Neutrophil (primary cell): ENCODE results near the gene OR4C6.

ENCODE experiments used
- H3K27ac ChIP-seq: fragments of 200-600 bp; sonication (generic); 2 replicates; pipeline ENCODE4 v1.5.1; 2016; ENCODE audit warnings: mild to moderate bottlenecking, moderate library complexity
- H3K27me3 ChIP-seq: fragments of 200-600 bp; sonication (generic); 2 replicates; pipeline ENCODE4 v1.6.0; 2016; ENCODE audit warnings: mild to moderate bottlenecking
- H3K36me3 ChIP-seq: fragments of 200-600 bp; sonication (generic); 2 replicates; pipeline ENCODE4 v1.5.1; 2017
- H3K4me1 ChIP-seq, 2 experiments: fragments of 200-600 bp in 1 of 2; sonication (generic) in 1 of 2; 1 replicate in 1 of 2; 2 replicates in 1 of 2; pipeline versions ENCODE4 v1.5.1 to v1.6.1; 2013 to 2016; ENCODE audit warnings: low read depth in 1 of 2, low read length in 1 of 2, mild to moderate bottlenecking in 1 of 2, moderate library complexity in 1 of 2; ENCODE audit not compliant: control insufficient read depth in 1 of 2, insufficient read depth in 1 of 2
- H3K4me3 ChIP-seq, 2 experiments: fragments of 200-600 bp in 1 of 2; sonication (generic) in 1 of 2; 1 replicate in 1 of 2; 2 replicates in 1 of 2; pipeline ENCODE4 v1.5.1; 2013 to 2016; ENCODE audit warnings: low read depth in 1 of 2, low read length in 1 of 2, mild to moderate bottlenecking in 1 of 2, moderate library complexity in 1 of 2
- H3K9me3 ChIP-seq: fragments of 200-600 bp; sonication (generic); 2 replicates; pipeline ENCODE4 v1.5.1; 2016
- CTCF ChIP-seq: fragments of 200-600 bp; sonication (generic); IDR thresholded peaks from 2 replicates; pipeline ENCODE4 v1.5.1; 2016; ENCODE audit warnings: antibody characterized with exemption

OR4C6 gene

GRCh38 chr11:55661901-55662300 lies at the start of gene OR4C6:
OR4C6 (plus strand) TSS chr11:55662201; CDS start chr11:55665167, 2,966 bp downstream.
- no peaks in the 10 kb centered on the region for H3K4me1 ChIP-seq
- H3K27ac ChIP-seq: no peak within 1 kb of the TSS
- no peak for TF ChIP-seq CTCF
- H3K9me3 ChIP-seq: no peaks in the 10 kb centered on the region
- H3K4me3 ChIP-seq: no peak within 1 kb of the TSS
- H3K36me3 ChIP-seq: no peaks in the 10 kb centered on the region
- no peaks in the 10 kb centered on the region for H3K27me3 ChIP-seq

GRCh38 chr11:55624531-55624930 lies 37.5 kb upstream of the OR4C6 start:
- H3K27me3 ChIP-seq: no peaks in the 10 kb centered on the region
- no peak overlapping the region for H3K4me3 ChIP-seq
- H3K27ac ChIP-seq: no peak overlapping the region
- no peaks in the 10 kb centered on the region for H3K9me3 ChIP-seq
- TF ChIP-seq CTCF: no peak
- no peaks in the 10 kb centered on the region for H3K4me1 ChIP-seq
- no peaks in the 10 kb centered on the region for H3K36me3 ChIP-seq

GRCh38 chr11:55634813-55635212 lies 27.2 kb upstream of the OR4C6 start, which contains the start of gene OR4P4:
OR4P4 (plus strand) TSS chr11:55635113.
- Histone ChIP-seq H3K36me3 (no peaks in the 10 kb centered on the region), H3K27me3 (no peaks in the 10 kb centered on the region), H3K4me1 (no peaks in the 10 kb centered on the region), H3K4me3 (no peak within 1 kb of the TSS), H3K9me3 (no peaks in the 10 kb centered on the region), H3K27ac (no peak within 1 kb of the TSS)
- no peak for TF ChIP-seq CTCF

GRCh38 chr11:55648027-55648426 lies 14.0 kb upstream of the OR4C6 start, which contains the start of gene OR4S2:
OR4S2 (plus strand) TSS chr11:55648327; CDS start chr11:55650904, 2,577 bp downstream.
- H3K27me3 ChIP-seq: no peaks in the 10 kb centered on the region
- no peaks in the 10 kb centered on the region for H3K36me3 ChIP-seq
- TF ChIP-seq CTCF: no peak
- no peaks in the 10 kb centered on the region for H3K9me3 ChIP-seq
- H3K4me1 ChIP-seq: no peaks in the 10 kb centered on the region
- H3K4me3 ChIP-seq: no peak within 1 kb of the TSS
- no peak within 1 kb of the TSS for H3K27ac ChIP-seq

- no peaks in the 10 kb centered on the region for H3K9me3 ChIP-seq
- H3K4me1 ChIP-seq: no peaks in the 10 kb centered on the region
- H3K27me3 ChIP-seq: no peaks in the 10 kb centered on the region
- H3K36me3 ChIP-seq: no peaks in the 10 kb centered on the region
- no peak overlapping the region for H3K27ac ChIP-seq
- H3K4me3 ChIP-seq: no peak overlapping the region
- no peak for TF ChIP-seq CTCF
Observed at GRCh38 chr11:55652560-55652959, 9.4 kb upstream of the OR4C6 start.

GRCh38 chr11:55655096-55655495 lies 6.9 kb upstream of the OR4C6 start:
- no peak overlapping the region for H3K4me3 ChIP-seq
- H3K9me3 ChIP-seq: no peaks in the 10 kb centered on the region
- no peaks in the 10 kb centered on the region for H3K36me3 ChIP-seq
- no peak overlapping the region for H3K27ac ChIP-seq
- TF ChIP-seq CTCF: no peak
- H3K27me3 ChIP-seq: no peaks in the 10 kb centered on the region
- H3K4me1 ChIP-seq: no peaks in the 10 kb centered on the region
